ENCODE results near the gene ACBD5.
"Not testable (repeated sequence)": the region's sequence is repeated elsewhere in the genome, so short reads cannot be mapped to it uniquely, and the experiment has no call there.

DNA sequence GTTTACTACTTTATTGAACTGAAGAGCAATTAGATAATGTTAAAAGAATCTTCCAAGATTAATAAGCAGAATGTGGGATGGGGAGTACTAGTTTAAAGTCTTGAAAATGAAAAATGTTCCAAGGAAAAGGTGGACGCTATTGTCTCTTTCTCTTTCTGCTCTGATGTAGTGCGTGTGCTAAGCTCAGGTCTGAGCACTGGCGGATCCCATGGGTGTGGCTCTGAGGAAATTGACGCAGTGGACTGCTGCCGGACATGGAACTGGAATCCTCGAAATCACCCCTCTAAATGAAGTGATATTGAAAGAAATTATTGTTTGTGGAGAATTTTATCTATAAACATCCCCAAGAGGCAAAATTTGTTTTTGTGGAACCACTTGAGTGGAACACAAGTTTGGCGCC is 22.2 kb upstream of the ACBD5 start:
- TF ChIP-seq, protein P1, sequence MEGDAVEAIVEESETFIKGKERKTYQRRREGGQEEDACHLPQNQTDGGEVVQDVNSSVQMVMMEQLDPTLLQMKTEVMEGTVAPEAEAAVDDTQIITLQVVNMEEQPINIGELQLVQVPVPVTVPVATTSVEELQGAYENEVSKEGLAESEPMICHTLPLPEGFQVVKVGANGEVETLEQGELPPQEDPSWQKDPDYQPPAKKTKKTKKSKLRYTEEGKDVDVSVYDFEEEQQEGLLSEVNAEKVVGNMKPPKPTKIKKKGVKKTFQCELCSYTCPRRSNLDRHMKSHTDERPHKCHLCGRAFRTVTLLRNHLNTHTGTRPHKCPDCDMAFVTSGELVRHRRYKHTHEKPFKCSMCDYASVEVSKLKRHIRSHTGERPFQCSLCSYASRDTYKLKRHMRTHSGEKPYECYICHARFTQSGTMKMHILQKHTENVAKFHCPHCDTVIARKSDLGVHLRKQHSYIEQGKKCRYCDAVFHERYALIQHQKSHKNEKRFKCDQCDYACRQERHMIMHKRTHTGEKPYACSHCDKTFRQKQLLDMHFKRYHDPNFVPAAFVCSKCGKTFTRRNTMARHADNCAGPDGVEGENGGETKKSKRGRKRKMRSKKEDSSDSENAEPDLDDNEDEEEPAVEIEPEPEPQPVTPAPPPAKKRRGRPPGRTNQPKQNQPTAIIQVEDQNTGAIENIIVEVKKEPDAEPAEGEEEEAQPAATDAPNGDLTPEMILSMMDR (IDR thresholded peaks at IDR 0.05), result not testable (repeated sequence)
- not testable (repeated sequence) for TF ChIP-seq POLR2A (IDR thresholded peaks at IDR 0.05)

Measured in Peyer's patch (tissue), 4 donors.